Upper lobe of left lung (tissue), 6 donors: Measurements from ENCODE around the gene SKOR2. TPM values are rescaled to one million over a fixed set of nuclear protein-coding genes. Genes with fewer than 3 reads are reported as not detected.
A peak's percentile ranks its signal among the peaks of the same experiment; 100 is the strongest.

Source experiments
- ATAC-seq, 2 donors: fragments of 200-7000 bp; cut with Tn5 transposase; one replicate each; pipeline ENCODE4 v1.9.1; 2022; ENCODE audit warnings: mild to moderate bottlenecking in 2 of 2, moderate library complexity in 2 of 2; ENCODE audit not compliant: low FRiP score in 2 of 2
- DNase-seq, 2 donors: peaks; one replicate each; pipeline ENCODE4 v3.0.0-alpha.2; 2019 to 2020
- H3K27ac ChIP-seq, 4 donors: fragments of 200-600 bp; sonication (generic); one replicate each; pipeline ENCODE4 v1.5.1; 2016 to 2019
- H3K27me3 ChIP-seq, 4 donors: fragments of 200-600 bp; sonication (generic); one replicate each; pipeline ENCODE4 v1.5.1; 2017 to 2019
- H3K36me3 ChIP-seq, 4 donors: fragments of 200-600 bp; sonication (generic); one replicate each; pipeline ENCODE4 v1.5.1; 2016 to 2019
- H3K4me1 ChIP-seq, 4 donors: fragments of 200-600 bp; sonication (generic); one replicate each; pipeline ENCODE4 v1.5.1; 2018 to 2019
- H3K4me3 ChIP-seq, 4 donors: fragments of 200-600 bp; sonication (generic); one replicate each; pipeline ENCODE4 v1.5.1; 2017 to 2019; ENCODE audit warnings: mild to moderate bottlenecking in 2 of 4, moderate library complexity in 1 of 4
- H3K9me3 ChIP-seq, 4 donors: fragments of 200-600 bp; sonication (generic); one replicate each; pipeline ENCODE4 v1.5.1; 2018 to 2019
- CTCF ChIP-seq, 6 experiments: fragments of 450-650 bp in 4 of 6; fragments of 200-600 bp in 2 of 6; sonication (generic) in 2 of 6; IDR thresholded peaks; one replicate each; pipeline ENCODE4 v1.5.1; 2016 to 2019; ENCODE audit warnings: antibody characterized with exemption in 6 of 6
- EP300 ChIP-seq, 4 donors: sonication (generic); formaldehyde crosslinking; IDR thresholded peaks; one replicate each; pipeline ENCODE4 v1.5.1; 2017; ENCODE audit warnings: antibody characterized with exemption in 4 of 4, control low read depth in 2 of 4
- POLR2A ChIP-seq, 4 donors: fragments of 450-650 bp; IDR thresholded peaks; one replicate each; pipeline ENCODE4 v1.5.1; 2016 to 2017; ENCODE audit warnings: antibody characterized with exemption in 4 of 4, mild to moderate bottlenecking in 2 of 4
- POLR2AphosphoS5 ChIP-seq, 2 donors: sonication (generic); formaldehyde crosslinking; IDR thresholded peaks; one replicate each; pipeline ENCODE4 v1.5.1; 2017; ENCODE audit warnings: antibody characterized with exemption in 2 of 2
- WGBS, 2 donors: methylation state at CpG; one replicate each; pipeline ENCODE4 v1.1.5; 2017 to 2018; 5-methylcytosine and 5-hydroxymethylcytosine counted together
- total RNA-seq, 6 donors: library from RNA; depleted of rRNA in 4 of 6; stranded (reverse); fragments of >200 nt in 4 of 6; gene quantifications; one replicate each; pipeline versions ENCODE4 v1.1.0 to v1.2.1, GENCODE V29; 2016 to 2021
- donor health status: DM: no; HTN: no; CAD: no; lungs with moderate emphysema.
- donor health status: DM: no; HTN: yes; CAD: no; lungs with severe emphysema.

Gene SKOR2
- total RNA-seq, 6 donors from 2014 or later = not detected

GRCh38 chr18:47264308-47264700 is 12.8 kb upstream of the SKOR2 start:
- Histone ChIP-seq H3K9me3 (peaks cover 0 to 3% (median 0%) of the 10 kb centered on the region in 4 donors), H3K27me3 (peaks cover 0 to 42% (median 19%) of the 10 kb centered on the region in 4 donors), H3K36me3 (no peaks in the 10 kb centered on the region), H3K4me3 (peak overlapping the region in 1 of 4 donors; percentile 23), H3K27ac (no peak overlapping the region), H3K4me1 (peaks cover 7 to 16% (median 10%) of the 10 kb centered on the region in 4 donors)
- TF ChIP-seq EP300 (IDR thresholded peaks at IDR 0.05) = no peak
- TF ChIP-seq CTCF (IDR thresholded peaks at IDR 0.05) = no peak
- no peak for TF ChIP-seq POLR2AphosphoS5 (IDR thresholded peaks at IDR 0.05)
- no peak for TF ChIP-seq POLR2A (IDR thresholded peaks at IDR 0.05)
- WGBS, 2 donors = 11 to 16% methylated on average over 10 of the region's 10 CpGs
- ATAC-seq = no peak
- no peak for DNase-seq

- peak in 1 of 2 donors; percentile 76 for DNase-seq
- Histone ChIP-seq H3K36me3 (no peaks in the 10 kb centered on the region), H3K9me3 (peaks cover 0 to 3% (median 0%) of the 10 kb centered on the region in 4 donors), H3K27me3 (peaks cover 0 to 42% (median 19%) of the 10 kb centered on the region in 4 donors), H3K27ac (no peak overlapping the region), H3K4me3 (peak overlapping the region in 2 of 4 donors; percentile 11 to 23), H3K4me1 (peaks cover 7 to 16% (median 10%) of the 10 kb centered on the region in 4 donors)
- ATAC-seq = no peak
- TF ChIP-seq EP300 (IDR thresholded peaks at IDR 0.05) = no peak
- no peak for TF ChIP-seq CTCF (IDR thresholded peaks at IDR 0.05)
- no peak for TF ChIP-seq POLR2A (IDR thresholded peaks at IDR 0.05)
- no peak for TF ChIP-seq POLR2AphosphoS5 (IDR thresholded peaks at IDR 0.05)
- WGBS, 2 donors = 6 to 8% methylated on average over 27 to 58 of the region's 69 CpGs
Observed at GRCh38 chr18:47263430-47264307, 12.2 kb upstream of the SKOR2 start.

- DNase-seq (no peak), ATAC-seq (no peak)
- peaks cover 0 to 42% (median 19%) of the 10 kb centered on the region in 4 donors for H3K27me3 ChIP-seq
- no peak overlapping the region for H3K27ac ChIP-seq
- no peaks in the 10 kb centered on the region for H3K36me3 ChIP-seq
- 3 to 8% methylated on average over 5 to 16 of the region's 16 CpGs for WGBS, 2 donors
- no peak for TF ChIP-seq POLR2AphosphoS5 (IDR thresholded peaks at IDR 0.05)
- no peak for TF ChIP-seq POLR2A (IDR thresholded peaks at IDR 0.05)
- no peak for TF ChIP-seq CTCF (IDR thresholded peaks at IDR 0.05)
- no peak for TF ChIP-seq EP300 (IDR thresholded peaks at IDR 0.05)
- peaks cover 7 to 16% (median 10%) of the 10 kb centered on the region in 4 donors for H3K4me1 ChIP-seq
- peaks cover 0 to 3% (median 0%) of the 10 kb centered on the region in 4 donors for H3K9me3 ChIP-seq
- H3K4me3 ChIP-seq = peak overlapping the region in 2 of 4 donors; percentile 11 to 23
Observed at GRCh38 chr18:47263150-47263429, 11.6 kb upstream of the SKOR2 start.

GRCh38 chr18:47262301-47263149 is 11.1 kb upstream of the SKOR2 start:
- H3K4me3 ChIP-seq = peak overlapping the region in 1 of 4 donors; percentile 23
- peaks cover 0 to 42% (median 19%) of the 10 kb centered on the region in 4 donors for H3K27me3 ChIP-seq

More at GRCh38 chr18:47262301-47263149, 11.1 kb upstream of the SKOR2 start:
- peaks cover 0 to 3% (median 0%) of the 10 kb centered on the region in 4 donors for H3K9me3 ChIP-seq
- H3K27ac ChIP-seq = no peak overlapping the region
- no peak for TF ChIP-seq EP300 (IDR thresholded peaks at IDR 0.05)
- no peak for TF ChIP-seq POLR2A (IDR thresholded peaks at IDR 0.05)
- no peak for TF ChIP-seq POLR2AphosphoS5 (IDR thresholded peaks at IDR 0.05)
- no peak for TF ChIP-seq CTCF (IDR thresholded peaks at IDR 0.05)
- H3K4me1 ChIP-seq = peaks cover 7 to 16% (median 10%) of the 10 kb centered on the region in 4 donors
- H3K36me3 ChIP-seq = no peaks in the 10 kb centered on the region
- no peak for ATAC-seq
- WGBS, 2 donors = 9 to 10% methylated on average over 30 to 38 of the region's 38 CpGs
- DNase-seq = peak in 1 of 2 donors; percentile 65
